B cell (primary cell): ENCODE results near the gene NAA60.

Source experiments
- EZH2 ChIP-seq: IDR thresholded peaks from 2 replicates; pipeline ENCODE4 v1.6.1; 2012; ENCODE audit warnings: borderline replicate concordance, low read depth, mild to moderate bottlenecking, moderate library complexity, low read length; ENCODE audit not compliant: insufficient read depth, poor library complexity, severe bottlenecking
- TF ChIP-seq, protein P1 (sequence below): fragments of 200-600 bp; IDR thresholded peaks from one replicate; pipeline ENCODE4 v1.8.0; 2022; ENCODE audit warnings: antibody characterized with exemption, mild to moderate bottlenecking

DNA sequence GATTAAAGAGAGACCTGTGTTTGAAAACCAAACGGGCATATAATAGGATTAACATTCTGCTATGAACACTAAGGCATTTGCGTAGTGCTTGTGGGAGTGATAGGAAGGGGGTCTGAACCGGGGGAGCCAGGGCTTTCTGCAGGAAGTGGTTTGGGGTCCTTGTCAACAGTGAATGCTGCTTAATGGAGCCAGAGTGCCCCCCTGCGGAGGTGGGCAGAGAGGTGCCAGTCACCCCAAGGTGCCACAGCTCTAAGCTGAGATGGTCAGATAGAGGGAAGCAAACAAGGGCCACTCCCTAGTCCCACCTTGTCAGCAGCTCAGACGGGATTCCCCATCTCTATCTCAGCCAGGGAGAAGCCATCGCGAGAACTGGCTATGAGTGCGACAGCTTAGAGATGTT lies 17.7 kb downstream of the NAA60 start:
- TF ChIP-seq, protein P1, sequence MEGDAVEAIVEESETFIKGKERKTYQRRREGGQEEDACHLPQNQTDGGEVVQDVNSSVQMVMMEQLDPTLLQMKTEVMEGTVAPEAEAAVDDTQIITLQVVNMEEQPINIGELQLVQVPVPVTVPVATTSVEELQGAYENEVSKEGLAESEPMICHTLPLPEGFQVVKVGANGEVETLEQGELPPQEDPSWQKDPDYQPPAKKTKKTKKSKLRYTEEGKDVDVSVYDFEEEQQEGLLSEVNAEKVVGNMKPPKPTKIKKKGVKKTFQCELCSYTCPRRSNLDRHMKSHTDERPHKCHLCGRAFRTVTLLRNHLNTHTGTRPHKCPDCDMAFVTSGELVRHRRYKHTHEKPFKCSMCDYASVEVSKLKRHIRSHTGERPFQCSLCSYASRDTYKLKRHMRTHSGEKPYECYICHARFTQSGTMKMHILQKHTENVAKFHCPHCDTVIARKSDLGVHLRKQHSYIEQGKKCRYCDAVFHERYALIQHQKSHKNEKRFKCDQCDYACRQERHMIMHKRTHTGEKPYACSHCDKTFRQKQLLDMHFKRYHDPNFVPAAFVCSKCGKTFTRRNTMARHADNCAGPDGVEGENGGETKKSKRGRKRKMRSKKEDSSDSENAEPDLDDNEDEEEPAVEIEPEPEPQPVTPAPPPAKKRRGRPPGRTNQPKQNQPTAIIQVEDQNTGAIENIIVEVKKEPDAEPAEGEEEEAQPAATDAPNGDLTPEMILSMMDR = no peak
- TF ChIP-seq EZH2 = no peak
